ENCODE measurements around the gene RHOB.
"Not testable (repeated sequence)": the region's sequence is repeated elsewhere in the genome, so short reads cannot be mapped to it uniquely, and the experiment has no call there.

RHOB gene

DNA sequence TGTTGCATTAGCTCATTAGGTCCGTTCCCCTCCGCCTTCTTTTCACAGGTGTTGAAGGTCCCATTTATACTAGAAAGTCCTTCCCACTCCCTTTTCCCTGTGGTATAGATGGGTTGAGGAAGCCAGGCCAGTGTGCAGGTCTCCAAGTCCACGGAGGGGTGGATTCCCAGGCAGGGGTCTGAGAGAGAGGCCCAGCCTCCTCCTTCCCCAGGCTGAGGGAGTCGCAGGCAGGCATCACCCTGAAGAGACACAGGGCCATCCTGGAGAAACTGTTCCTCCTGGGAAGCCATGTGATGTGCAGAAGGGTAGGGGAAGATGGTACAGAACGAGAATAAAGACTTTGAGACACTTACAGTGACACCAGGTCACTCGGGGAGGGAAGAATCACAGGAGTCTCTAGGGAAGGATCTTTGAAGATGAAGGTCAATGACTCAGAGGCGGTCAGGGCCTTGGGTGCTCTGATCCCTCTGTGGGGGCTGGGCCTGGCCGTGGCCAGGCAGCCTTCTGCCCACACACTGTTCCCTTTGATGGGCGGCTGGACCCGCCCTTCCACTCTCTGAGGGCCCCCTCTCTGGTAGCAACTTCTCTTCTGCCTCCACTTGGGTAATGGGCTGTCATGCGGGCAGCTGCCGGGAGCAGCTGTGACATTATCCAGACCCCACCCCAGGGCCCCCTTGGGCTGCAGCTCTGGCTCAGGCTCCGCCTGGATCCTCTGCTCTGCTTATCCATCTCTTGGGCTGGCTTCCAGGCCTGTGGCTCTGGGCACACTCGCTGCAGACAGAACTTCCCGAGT lies 45.1 kb downstream of the RHOB start:
- in situ Hi-C loops (cut with MboI; ENCODE audit: low sequenced_read_pairs, unreplicated experiment) = no loop called here
- no peak for DNase-seq (ENCODE audit: low spot score)
- TF ChIP-seq, protein P1, sequence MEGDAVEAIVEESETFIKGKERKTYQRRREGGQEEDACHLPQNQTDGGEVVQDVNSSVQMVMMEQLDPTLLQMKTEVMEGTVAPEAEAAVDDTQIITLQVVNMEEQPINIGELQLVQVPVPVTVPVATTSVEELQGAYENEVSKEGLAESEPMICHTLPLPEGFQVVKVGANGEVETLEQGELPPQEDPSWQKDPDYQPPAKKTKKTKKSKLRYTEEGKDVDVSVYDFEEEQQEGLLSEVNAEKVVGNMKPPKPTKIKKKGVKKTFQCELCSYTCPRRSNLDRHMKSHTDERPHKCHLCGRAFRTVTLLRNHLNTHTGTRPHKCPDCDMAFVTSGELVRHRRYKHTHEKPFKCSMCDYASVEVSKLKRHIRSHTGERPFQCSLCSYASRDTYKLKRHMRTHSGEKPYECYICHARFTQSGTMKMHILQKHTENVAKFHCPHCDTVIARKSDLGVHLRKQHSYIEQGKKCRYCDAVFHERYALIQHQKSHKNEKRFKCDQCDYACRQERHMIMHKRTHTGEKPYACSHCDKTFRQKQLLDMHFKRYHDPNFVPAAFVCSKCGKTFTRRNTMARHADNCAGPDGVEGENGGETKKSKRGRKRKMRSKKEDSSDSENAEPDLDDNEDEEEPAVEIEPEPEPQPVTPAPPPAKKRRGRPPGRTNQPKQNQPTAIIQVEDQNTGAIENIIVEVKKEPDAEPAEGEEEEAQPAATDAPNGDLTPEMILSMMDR (IDR thresholded peaks at IDR 0.05; ENCODE audit: borderline replicate concordance, control extremely low read depth, extremely low read depth, insufficient read depth, missing control alignments) = no peak

DNA sequence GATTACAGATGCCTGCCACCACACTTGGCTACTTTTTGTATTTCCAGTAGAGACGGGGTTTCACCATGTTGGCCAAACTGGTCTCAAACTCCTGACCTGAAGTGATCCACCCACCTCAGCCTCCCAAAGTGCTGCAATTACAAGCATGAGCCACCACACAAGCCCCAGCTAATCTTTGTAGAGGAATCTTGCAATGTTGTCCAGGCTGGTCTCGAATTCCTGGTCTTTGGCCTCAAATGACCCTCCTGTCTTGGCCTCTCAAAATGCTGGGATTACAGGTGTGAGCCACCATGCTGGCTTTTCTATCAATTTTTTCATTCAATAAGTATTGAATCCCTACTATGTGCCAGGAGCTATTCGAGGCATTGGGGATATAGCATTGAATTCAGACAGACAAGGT lies 46.2 kb downstream of the RHOB start:
- DNase-seq (ENCODE audit: low spot score); in situ Hi-C loops (cut with MboI; ENCODE audit: low sequenced_read_pairs, unreplicated experiment): not testable (repeated sequence)

DNA sequence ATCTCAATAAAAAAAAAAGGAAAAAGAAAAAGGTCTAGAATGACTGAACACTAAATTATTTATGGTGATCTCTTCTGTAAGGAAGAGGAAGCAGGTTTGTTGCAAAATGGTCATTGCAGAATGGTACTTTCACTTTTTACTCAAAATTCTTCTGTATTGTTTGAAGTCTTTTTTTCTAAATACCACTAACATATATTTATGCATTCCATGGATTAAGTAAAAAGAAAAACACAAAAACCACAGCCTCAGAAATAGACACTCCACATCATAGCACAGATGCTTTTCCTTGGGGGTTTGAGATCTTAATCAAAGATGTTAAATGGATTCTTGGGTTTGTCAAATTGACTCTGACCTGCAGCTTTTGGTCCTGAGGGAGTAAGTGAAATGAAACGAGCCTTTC lies 47.4 kb downstream of the RHOB start:
- TF ChIP-seq, protein P1 (IDR thresholded peaks at IDR 0.05; ENCODE audit: borderline replicate concordance, control extremely low read depth, extremely low read depth, insufficient read depth, missing control alignments) = no peak
- no peak for DNase-seq (ENCODE audit: low spot score)
- in situ Hi-C loops (cut with MboI; ENCODE audit: low sequenced_read_pairs, unreplicated experiment) = no loop called here

DNA sequence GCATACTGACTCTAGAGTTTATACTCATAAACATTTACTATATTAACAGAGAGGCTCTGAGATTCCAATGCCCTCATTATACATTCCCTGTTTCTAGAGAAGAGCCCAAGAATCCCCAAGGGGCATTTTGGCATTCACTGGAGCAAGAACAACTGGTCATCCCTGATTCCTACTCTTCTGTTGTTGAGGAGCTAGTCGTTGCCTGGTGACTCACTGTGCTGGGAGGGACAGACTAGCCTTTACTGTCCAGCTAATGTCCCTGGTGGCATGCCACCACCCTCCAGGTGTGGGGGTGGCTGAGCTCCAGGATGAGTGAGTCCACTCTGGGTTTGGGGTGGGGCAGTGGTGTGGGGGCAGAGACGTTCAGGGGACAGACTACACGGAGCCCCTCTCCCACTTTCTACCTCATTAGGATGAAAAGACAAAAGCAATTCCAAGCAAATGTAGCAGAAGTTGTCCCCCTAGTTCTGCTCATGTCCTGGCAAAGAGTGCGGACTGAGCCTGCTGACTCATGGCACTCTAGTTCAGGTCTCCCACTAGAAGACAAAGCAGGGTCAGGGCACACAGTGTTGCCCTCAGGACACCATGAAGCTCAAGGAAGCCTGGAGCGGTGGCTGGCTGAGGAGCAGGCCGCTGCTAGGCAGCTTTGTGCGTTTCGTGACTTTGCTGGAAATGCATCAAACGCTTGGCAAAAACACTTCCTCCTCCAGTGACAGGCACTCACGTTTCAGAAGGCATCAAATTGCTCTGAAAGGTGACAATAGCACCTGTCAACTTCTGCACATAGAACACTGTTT lies 49.4 kb downstream of the RHOB start:
- DNase-seq (ENCODE audit: low spot score) = no peak
- in situ Hi-C loops (cut with MboI; ENCODE audit: low sequenced_read_pairs, unreplicated experiment) = no loop called here
- TF ChIP-seq, protein P1 (IDR thresholded peaks at IDR 0.05; ENCODE audit: borderline replicate concordance, control extremely low read depth, extremely low read depth, insufficient read depth, missing control alignments) = no peak

DNA sequence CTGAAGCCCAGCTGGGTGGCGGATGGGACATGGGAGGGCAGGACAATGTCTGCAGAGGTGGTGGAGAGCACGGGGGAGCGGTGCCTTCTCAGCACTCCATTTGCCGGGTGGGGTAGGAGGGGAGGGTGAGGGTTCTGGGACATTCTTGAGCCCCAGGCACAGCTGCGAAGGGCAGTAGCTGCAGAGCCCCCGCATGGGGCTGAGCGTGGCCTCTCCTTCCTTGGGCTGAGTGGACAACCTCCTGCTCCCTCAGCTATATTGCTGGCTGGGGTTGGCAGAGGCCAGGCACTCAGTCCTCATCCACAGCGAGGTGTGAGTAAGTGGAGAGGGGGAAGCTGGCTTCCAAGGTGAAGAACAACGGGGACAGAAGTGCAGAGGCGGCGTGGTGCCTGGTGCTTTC lies 50.1 kb downstream of the RHOB start:
- in situ Hi-C loops (cut with MboI; ENCODE audit: low sequenced_read_pairs, unreplicated experiment) = no loop called here
- no peak for DNase-seq (ENCODE audit: low spot score)
- TF ChIP-seq, protein P1 (IDR thresholded peaks at IDR 0.05; ENCODE audit: borderline replicate concordance, control extremely low read depth, extremely low read depth, insufficient read depth, missing control alignments) = no peak
